ENCODE measurements around the gene AFF4.

AFF4 gene

GRCh38 chr5:132877938-132878337 is 85.5 kb downstream of the AFF4 start:
- Histone ChIP-seq H3K4me2 (ENCODE audit: low read length) (no peak overlapping the region), H3K79me2 (ENCODE audit: low read length) (no peaks in the 10 kb centered on the region), H3K27ac (ENCODE audit: low read length) (no peak overlapping the region)

GRCh38 chr5:132877466-132877865 is 86.0 kb downstream of the AFF4 start:
- H3K9ac ChIP-seq (ENCODE audit: low read length): no peak overlapping the region
- peaks cover 10% of the 10 kb centered on the region for H3K36me3 ChIP-seq (replicated peaks; ENCODE audit: low read depth, low read length)
- TF ChIP-seq EZH2phosphoT487 (IDR thresholded peaks at IDR 0.05; ENCODE audit: low read depth) (no peak), CTCF (IDR thresholded peaks at IDR 0.05; ENCODE audit: low read depth, low read length) (no peak)
- no peaks in the 10 kb centered on the region for H3K27me3 ChIP-seq (ENCODE audit: low read depth, low read length)
- H3K4me1 ChIP-seq (ENCODE audit: low read length): no peaks in the 10 kb centered on the region
- H4K20me1 ChIP-seq (ENCODE audit: insufficient read depth, low read length): no peaks in the 10 kb centered on the region
- no peak overlapping the region for H3K27ac ChIP-seq (ENCODE audit: low read length)
- H3K79me2 ChIP-seq (ENCODE audit: low read length): no peaks in the 10 kb centered on the region
- H3K4me2 ChIP-seq (ENCODE audit: low read length): no peak overlapping the region
- no peak overlapping the region for H3K4me3 ChIP-seq (ENCODE audit: low read length)
- H3K9me3 ChIP-seq (ENCODE audit: insufficient read depth, low read length): no peaks in the 10 kb centered on the region
- no peak overlapping the region for H2AFZ ChIP-seq (ENCODE audit: low read depth, low read length)

More at GRCh38 chr5:132877938-132878337, 85.5 kb downstream of the AFF4 start:
- Histone ChIP-seq H3K27me3 (ENCODE audit: low read depth, low read length) (no peaks in the 10 kb centered on the region), H2AFZ (ENCODE audit: low read depth, low read length) (no peak overlapping the region), H3K9me3 (ENCODE audit: insufficient read depth, low read length) (no peaks in the 10 kb centered on the region), H4K20me1 (ENCODE audit: insufficient read depth, low read length) (no peaks in the 10 kb centered on the region), H3K4me1 (ENCODE audit: low read length) (no peaks in the 10 kb centered on the region), H3K9ac (ENCODE audit: low read length) (no peak overlapping the region), H3K36me3 (replicated peaks; ENCODE audit: low read depth, low read length) (peaks cover 10% of the 10 kb centered on the region), H3K4me3 (ENCODE audit: low read length) (no peak overlapping the region)
- TF ChIP-seq CTCF (IDR thresholded peaks at IDR 0.05; ENCODE audit: low read depth, low read length) (no peak), EZH2phosphoT487 (IDR thresholded peaks at IDR 0.05; ENCODE audit: low read depth) (no peak)

GRCh38 chr5:132876020-132876759 is 87.2 kb downstream of the AFF4 start:
- Histone ChIP-seq H4K20me1 (ENCODE audit: insufficient read depth, low read length) (no peaks in the 10 kb centered on the region), H3K4me3 (ENCODE audit: low read length) (no peak overlapping the region), H3K36me3 (replicated peaks; ENCODE audit: low read depth, low read length) (peaks cover 7% of the 10 kb centered on the region), H3K27me3 (ENCODE audit: low read depth, low read length) (no peaks in the 10 kb centered on the region), H2AFZ (ENCODE audit: low read depth, low read length) (no peak overlapping the region), H3K9me3 (ENCODE audit: insufficient read depth, low read length) (no peaks in the 10 kb centered on the region), H3K9ac (ENCODE audit: low read length) (no peak overlapping the region), H3K79me2 (ENCODE audit: low read length) (no peaks in the 10 kb centered on the region), H3K4me2 (ENCODE audit: low read length) (no peak overlapping the region), H3K27ac (ENCODE audit: low read length) (no peak overlapping the region), H3K4me1 (ENCODE audit: low read length) (no peaks in the 10 kb centered on the region)
- TF ChIP-seq EZH2phosphoT487 (IDR thresholded peaks at IDR 0.05; ENCODE audit: low read depth) (no peak), CTCF (IDR thresholded peaks at IDR 0.05; ENCODE audit: low read depth, low read length) (no peak)

GRCh38 chr5:132873930-132874271 is 89.5 kb downstream of the AFF4 start:
- H4K20me1 ChIP-seq (ENCODE audit: insufficient read depth, low read length): no peaks in the 10 kb centered on the region
- no peaks in the 10 kb centered on the region for H3K4me1 ChIP-seq (ENCODE audit: low read length)
- H3K36me3 ChIP-seq (replicated peaks; ENCODE audit: low read depth, low read length): no peaks in the 10 kb centered on the region
- no peaks in the 10 kb centered on the region for H3K9me3 ChIP-seq (ENCODE audit: insufficient read depth, low read length)
- TF ChIP-seq CTCF (IDR thresholded peaks at IDR 0.05; ENCODE audit: low read depth, low read length) (no peak), EZH2phosphoT487 (IDR thresholded peaks at IDR 0.05; ENCODE audit: low read depth) (no peak)
- no peaks in the 10 kb centered on the region for H3K27me3 ChIP-seq (ENCODE audit: low read depth, low read length)
- H3K79me2 ChIP-seq (ENCODE audit: low read length): no peaks in the 10 kb centered on the region
- no peak overlapping the region for H3K27ac ChIP-seq (ENCODE audit: low read length)
- no peak overlapping the region for H3K4me2 ChIP-seq (ENCODE audit: low read length)
- H2AFZ ChIP-seq (ENCODE audit: low read depth, low read length): no peak overlapping the region
- no peak overlapping the region for H3K4me3 ChIP-seq (ENCODE audit: low read length)
- no peak overlapping the region for H3K9ac ChIP-seq (ENCODE audit: low read length)
